HepG2 (cell line): ENCODE measurements around the gene ASAP2. TPM values are rescaled to one million over a fixed set of nuclear protein-coding genes. Genes with fewer than 3 reads are reported as not detected.

Experiments
- ATAC-seq: fragments of 200-7000 bp; cut with Tn5 transposase; 3 replicates; pipeline ENCODE4 v1.9.1; 2020; ENCODE audit warnings: mild to moderate bottlenecking, moderate library complexity
- BruUV-seq: library from RNA; stranded (reverse); fragments of 400-500 nt; replicated peaks from 2 replicates; lab custom pipeline; 2021; lab: Mats Ljungman, UMichigan
- CTCF ChIA-PET: fragments of 300-600 bp; formaldehyde crosslinking; extraction: SDS; loops from one replicate; lab custom pipeline; 2021; ENCODE audit warnings: low total read pairs, inconsistent platforms, low intra/inter-chr PET ratio; lab: Yijun Ruan, JAX
- POLR2A ChIA-PET: fragments of 350-600 bp; sonication (Branson Sonifier 250); formaldehyde crosslinking; loops from one replicate; lab custom pipeline; 2020; ENCODE audit warnings: antibody characterized with exemption, inconsistent platforms; lab: Yijun Ruan, JAX
- DNase-seq: peaks from one replicate; pipeline ENCODE4 v3.0.0-alpha.2; 2015; ENCODE audit warnings: low spot score
- FAIRE-seq: peaks from 3 replicates; lab custom pipeline; 2011; peaks lifted over from hg19 to GRCh38; lab: Jason Lieb, UNC
- H2AFZ ChIP-seq: one replicate; pipeline ENCODE4 v1.6.1; 2011; ENCODE audit warnings: low read length, inconsistent platforms
- H3K27ac ChIP-seq: fragments of 300-600 bp; 3 replicates; pipeline ENCODE4 v1.8.0; 2011; ENCODE audit warnings: mixed run types, mild to moderate bottlenecking, mixed read lengths, low read length, inconsistent platforms; ENCODE audit not compliant: insufficient read depth; ENCODE audit errors: extremely low read length
- H3K27me3 ChIP-seq, 2 experiments: fragments of 200-600 bp in 1 of 2; 2 replicates in 1 of 2; 3 replicates in 1 of 2; pipeline versions ENCODE4 v1.6.0 to v1.8.0; 2011; ENCODE audit warnings: low read length in 2 of 2, mild to moderate bottlenecking in 2 of 2, moderate library complexity in 2 of 2, inconsistent platforms in 1 of 2; ENCODE audit not compliant: insufficient read depth in 2 of 2, control insufficient read depth in 1 of 2
- H3K36me3 ChIP-seq, 2 experiments: fragments of 200-600 bp in 1 of 2; replicated peaks in 1 of 2; 2 replicates in 1 of 2; 3 replicates in 1 of 2; pipeline versions ENCODE4 v1.5.1 to v1.8.0; 2011; ENCODE audit warnings: low read length in 2 of 2, inconsistent platforms in 1 of 2; ENCODE audit not compliant: insufficient read depth in 2 of 2, control insufficient read depth in 1 of 2
- H3K4me1 ChIP-seq: 2 replicates; pipeline ENCODE4 v1.5.1; 2012; ENCODE audit warnings: low read length, inconsistent platforms; ENCODE audit not compliant: insufficient read depth
- H3K4me2 ChIP-seq: 2 replicates; pipeline ENCODE4 v1.6.0; 2011; ENCODE audit warnings: low read depth, low read length, inconsistent platforms
- H3K4me3 ChIP-seq, 3 experiments: fragments of 200-600 bp in 1 of 3; sonication (generic), shearing (Covaris generic) in 1 of 3; replicated peaks in 1 of 3; 2 replicates each; pipeline ENCODE4 v1.5.1; 2011 to 2016; ENCODE audit warnings: low read length in 3 of 3, inconsistent platforms in 2 of 3, low read depth in 2 of 3, mild to moderate bottlenecking in 2 of 3, control low read depth in 1 of 3, mixed read lengths in 1 of 3; ENCODE audit not compliant: insufficient read depth in 1 of 3
- H3K79me2 ChIP-seq: one replicate; pipeline ENCODE4 v1.6.1; 2011; ENCODE audit warnings: low read length, inconsistent platforms; ENCODE audit not compliant: insufficient read depth
- H3K9ac ChIP-seq: 2 replicates; pipeline ENCODE4 v1.6.0; 2011; ENCODE audit warnings: mild to moderate bottlenecking, low read depth, low read length, inconsistent platforms; ENCODE audit not compliant: insufficient read depth
- H3K9me3 ChIP-seq: 2 replicates; pipeline ENCODE4 v1.5.1; 2012; ENCODE audit warnings: mild to moderate bottlenecking, low read length
- H4K20me1 ChIP-seq: 2 replicates; pipeline ENCODE4 v1.6.0; 2011; ENCODE audit warnings: inconsistent platforms, mild to moderate bottlenecking, low read length, moderate library complexity; ENCODE audit not compliant: insufficient read depth
- ATF7 ChIP-seq, 2 experiments: fragments of 450-650 bp in 1 of 2; sonication (generic) in 1 of 2; formaldehyde crosslinking in 1 of 2; IDR thresholded peaks; 2 replicates each; pipeline versions ENCODE4 v1.4.0 to v1.6.1; 2016 to 2020; ENCODE audit warnings: antibody characterized with exemption in 1 of 2, mild to moderate bottlenecking in 1 of 2, missing genetic modification reagents in 1 of 2
- HNRNPLL ChIP-seq: fragments of 200-400 bp; formaldehyde crosslinking; IDR thresholded peaks from 2 replicates; pipeline ENCODE4 v1.6.1; 2017; ENCODE audit warnings: mild to moderate bottlenecking, low read depth, low read length; ENCODE audit not compliant: poor library complexity, severe bottlenecking
- MXD3 ChIP-seq: IDR thresholded peaks from 2 replicates; pipeline ENCODE4 v1.6.1; 2016; ENCODE audit warnings: mild to moderate bottlenecking, missing biosample characterization, missing genetic modification reagents
- PLRG1 ChIP-seq: fragments of 450-650 bp; conservative IDR thresholded peaks from 2 replicates; pipeline ENCODE4 v1.6.1; 2016
- RBFOX2 ChIP-seq: fragments of 200-400 bp; formaldehyde crosslinking; IDR thresholded peaks from 2 replicates; pipeline ENCODE4 v1.6.1; 2017; ENCODE audit warnings: low read depth, mild to moderate bottlenecking, low read length
- ZNF33A ChIP-seq: sonication (generic); formaldehyde crosslinking; IDR thresholded peaks from 2 replicates; pipeline ENCODE4 v1.5.1; 2020; ENCODE audit warnings: missing genetic modification reagents, mild to moderate bottlenecking, moderate library complexity, borderline replicate concordance
- ZNF512 ChIP-seq: sonication (generic); formaldehyde crosslinking; IDR thresholded peaks from 2 replicates; pipeline ENCODE4 v1.4.0; 2020; ENCODE audit warnings: mild to moderate bottlenecking, missing genetic modification reagents
- ZNF775 ChIP-seq: sonication (generic); formaldehyde crosslinking; IDR thresholded peaks from 2 replicates; pipeline ENCODE4 v1.4.0; 2020; ENCODE audit warnings: missing genetic modification reagents, mild to moderate bottlenecking, moderate library complexity, borderline replicate concordance
- ZSCAN30 ChIP-seq: sonication (generic); formaldehyde crosslinking; IDR thresholded peaks from 2 replicates; pipeline ENCODE4 v1.5.0; 2020; ENCODE audit warnings: mild to moderate bottlenecking, missing genetic modification reagents
- ZSCAN9 ChIP-seq: IDR thresholded peaks from 2 replicates; pipeline ENCODE4 v1.6.1; 2016; ENCODE audit warnings: borderline replicate concordance
- WGBS: methylation state at CpG from one replicate; pipeline ENCODE4 v1.1.6; 2017; ENCODE audit warnings: low lambda C conversion rate; 5-methylcytosine and 5-hydroxymethylcytosine counted together
- in situ Hi-C: cut with HindIII; loops from 2 replicates; pipeline ENCODE4 v1.10.0; 2017; ENCODE audit warnings: low pct_unique_long_range_greater_than_20kb; ENCODE audit not compliant: extremely low pct_ligation_motif_present
- intact Hi-C: fragments of 100-400 bp; cut with micrococcal nuclease; formaldehyde crosslinking; loops from one replicate; pipeline ENCODE4 v1.10.0; 2022; ENCODE audit not compliant: unreplicated experiment
- polyA plus RNA-seq, 8 experiments: library from polyadenylated mRNA; depleted of rRNA in 3 of 8; stranded (reverse) in 7 of 8; unstranded in 1 of 8; fragments of >200 nt; fragmentation: Illumina TruSeq in 4 of 8; extraction: Trizol in 4 of 8; gene quantifications; 2 replicates each; pipeline versions ENCODE4 v1.2.1 to v1.2.3, GENCODE V29; 2011 to 2016; ENCODE audit warnings: low read depth in 4 of 8, missing spikeins in 1 of 8, mixed read lengths in 1 of 8; ENCODE audit not compliant: insufficient read depth in 1 of 8
- total RNA-seq, 5 experiments: library from RNA; depleted of rRNA; stranded (reverse); fragments of >200 nt; fragmentation: Illumina TruSeq; extraction: Trizol; gene quantifications; 2 replicates each; pipeline ENCODE4 v1.2.3, GENCODE V29; 2016; ENCODE audit warnings: low read depth in 1 of 5

Gene ASAP2
- total and polyA plus RNA-seq, 2 of the 13 experiments (the other 11 are each of a cell fraction or from before 2014, with no cell fraction given) = 7.3 to 22.3 TPM

DNA sequence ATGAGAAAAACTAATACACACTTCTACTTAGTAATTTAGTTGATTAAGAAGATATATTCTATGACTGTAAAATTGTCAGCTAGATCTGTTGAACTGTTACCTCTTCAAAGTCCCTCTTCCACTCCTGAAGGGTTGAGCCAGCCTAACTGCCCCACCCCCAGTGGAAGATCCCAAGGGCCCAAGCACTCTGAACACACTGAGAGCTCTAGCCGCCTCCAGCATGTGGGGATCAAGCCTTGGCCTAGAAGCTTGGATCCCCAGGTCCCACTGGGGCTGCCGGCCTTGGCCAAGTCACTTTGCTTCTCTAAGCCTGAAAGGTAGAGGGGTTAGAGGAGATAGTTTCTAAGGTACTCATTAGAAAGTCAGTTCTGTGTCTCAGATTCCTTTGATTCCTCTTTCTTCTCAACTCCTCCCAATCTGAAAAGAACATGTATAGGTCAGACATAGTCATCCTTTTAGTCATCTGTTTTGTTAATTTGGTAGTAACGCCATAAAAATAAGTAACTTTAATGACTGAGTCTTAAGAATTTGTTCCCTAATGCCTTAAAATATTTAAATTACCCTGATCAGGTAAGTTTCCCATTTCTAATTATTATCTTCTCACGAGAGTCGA lies 222.5 kb downstream of the ASAP2 start:
- H4K20me1 ChIP-seq = no peaks in the 10 kb centered on the region
- H3K27ac ChIP-seq = no peak overlapping the region
- H3K36me3 ChIP-seq = peaks cover 4 to 46% of the 10 kb centered on the region in 2 experiments
- peaks cover 17% of the 10 kb centered on the region for H3K4me1 ChIP-seq
- in situ Hi-C loops = no loop called here
- no peaks in the 10 kb centered on the region for H3K27me3 ChIP-seq
- no peak for FAIRE-seq
- no peaks in the 10 kb centered on the region for H3K9me3 ChIP-seq
- DNase-seq = no peak
- CTCF ChIA-PET = no interaction called here
- no peak overlapping the region for H2AFZ ChIP-seq
- H3K79me2 ChIP-seq = peaks cover 15% of the 10 kb centered on the region
- TF ChIP-seq ZNF33A = no peak
- no peak for TF ChIP-seq ZNF512 (CRISPR knock-in tag)
- no peak for TF ChIP-seq RBFOX2
- TF ChIP-seq ATF7 (IDR thresholded peaks at IDR 0.05) = no peak
- no peak for TF ChIP-seq ATF7 (CRISPR knock-in tag; IDR thresholded peaks at IDR 0.05)
- no peak for TF ChIP-seq ZSCAN30 (CRISPR knock-in tag)
- TF ChIP-seq ZNF775 (CRISPR knock-in tag) = no peak
- no peak for TF ChIP-seq ZSCAN9 (CRISPR knock-in tag)
- TF ChIP-seq MXD3 (CRISPR knock-in tag) = no peak
- TF ChIP-seq HNRNPLL = no peak
- no peak for TF ChIP-seq PLRG1
- ATAC-seq = no peak
- no peak overlapping the region for H3K9ac ChIP-seq
- intact Hi-C loops = no loop called here
- 90% methylated on average over 5 of the region's 5 CpGs for whole genome bisulfite sequencing
- BruUV-seq = no TSS peak
- POLR2A ChIA-PET = no interaction called here
- H3K4me2 ChIP-seq = no peak overlapping the region
- H3K4me3 ChIP-seq = no peak overlapping the region
